ENCODE data around the gene NIPAL3. TPM values are rescaled to one million over a fixed set of nuclear protein-coding genes. Genes with fewer than 3 reads are reported as not detected.
A peak's percentile ranks its signal among the peaks of the same experiment; 100 is the strongest.

Gene NIPAL3
- total RNA-seq, 6 donors from 2014 or later = 28.2 to 71.0 (median 46.6) TPM

GRCh38 chr1:24474193-24474592, 58.6 kb downstream of the NIPAL3 start:
- no peaks in the 10 kb centered on the region for H3K27me3 ChIP-seq
- TF ChIP-seq CTCF (IDR thresholded peaks at IDR 0.05) = no peak
- TF ChIP-seq POLR2AphosphoS5 (IDR thresholded peaks at IDR 0.05) = no peak
- TF ChIP-seq EP300 (IDR thresholded peaks at IDR 0.05) = no peak
- no peak for TF ChIP-seq POLR2A (IDR thresholded peaks at IDR 0.05)
- H3K9me3 ChIP-seq = no peaks in the 10 kb centered on the region
- DNase-seq (no peak), ATAC-seq (ENCODE audit: low FRiP score in 2 of 2) (no peak)
- peaks cover 0 to 5% (median under 1%) of the 10 kb centered on the region in 4 donors for H3K36me3 ChIP-seq
- no peak overlapping the region for H3K4me3 ChIP-seq
- H3K4me1 ChIP-seq = no peaks in the 10 kb centered on the region
- no peak overlapping the region for H3K27ac ChIP-seq

GRCh38 chr1:24475700-24476099, 60.1 kb downstream of the NIPAL3 start:
- Histone ChIP-seq H3K36me3 (no peaks in the 10 kb centered on the region), H3K9me3 (no peaks in the 10 kb centered on the region), H3K27ac (no peak overlapping the region), H3K27me3 (no peaks in the 10 kb centered on the region), H3K4me3 (no peak overlapping the region), H3K4me1 (no peaks in the 10 kb centered on the region)
- TF ChIP-seq POLR2A (IDR thresholded peaks at IDR 0.05) (no peak), POLR2AphosphoS5 (IDR thresholded peaks at IDR 0.05) (no peak), EP300 (IDR thresholded peaks at IDR 0.05) (no peak), CTCF (IDR thresholded peaks at IDR 0.05) (no peak)
- DNase-seq (no peak), ATAC-seq (ENCODE audit: low FRiP score in 2 of 2) (no peak)
- WGBS, 2 donors = 90 to 93% methylated on average over 4 of the region's 4 CpGs

GRCh38 chr1:24476571-24476970, 61.0 kb downstream of the NIPAL3 start:
- no peaks in the 10 kb centered on the region for H3K9me3 ChIP-seq
- H3K4me3 ChIP-seq = no peak overlapping the region
- H3K27ac ChIP-seq = no peak overlapping the region
- no peaks in the 10 kb centered on the region for H3K27me3 ChIP-seq
- no peaks in the 10 kb centered on the region for H3K4me1 ChIP-seq
- no peaks in the 10 kb centered on the region for H3K36me3 ChIP-seq
- ATAC-seq (ENCODE audit: low FRiP score in 2 of 2) (no peak), DNase-seq (no peak)
- no peak for TF ChIP-seq EP300 (IDR thresholded peaks at IDR 0.05)
- TF ChIP-seq CTCF (IDR thresholded peaks at IDR 0.05) = no peak
- TF ChIP-seq POLR2A (IDR thresholded peaks at IDR 0.05) = no peak
- no peak for TF ChIP-seq POLR2AphosphoS5 (IDR thresholded peaks at IDR 0.05)
- 37 to 39% methylated on average over 2 of the region's 2 CpGs for WGBS, 2 donors

GRCh38 chr1:24477309-24477708, 61.7 kb downstream of the NIPAL3 start:
- no peaks in the 10 kb centered on the region for H3K9me3 ChIP-seq
- no peak overlapping the region for H3K4me3 ChIP-seq
- TF ChIP-seq POLR2AphosphoS5 (IDR thresholded peaks at IDR 0.05) = no peak
- no peak for TF ChIP-seq CTCF (IDR thresholded peaks at IDR 0.05)
- DNase-seq (no peak), ATAC-seq (ENCODE audit: low FRiP score in 2 of 2) (no peak)
- 81 to 94% methylated on average over 4 of the region's 4 CpGs for WGBS, 2 donors
- H3K27me3 ChIP-seq = no peaks in the 10 kb centered on the region
- H3K27ac ChIP-seq = no peak overlapping the region
- no peaks in the 10 kb centered on the region for H3K4me1 ChIP-seq
- H3K36me3 ChIP-seq = no peaks in the 10 kb centered on the region

- TF ChIP-seq CTCF (IDR thresholded peaks at IDR 0.05) = no peak
- TF ChIP-seq POLR2AphosphoS5 (IDR thresholded peaks at IDR 0.05) = no peak
- no peak for TF ChIP-seq EP300 (IDR thresholded peaks at IDR 0.05)
- TF ChIP-seq POLR2A (IDR thresholded peaks at IDR 0.05) = no peak
- Histone ChIP-seq H3K36me3 (no peaks in the 10 kb centered on the region), H3K4me1 (no peaks in the 10 kb centered on the region), H3K27ac (no peak overlapping the region), H3K27me3 (no peaks in the 10 kb centered on the region), H3K4me3 (no peak overlapping the region), H3K9me3 (no peaks in the 10 kb centered on the region)
- WGBS, 2 donors = 52 to 58% methylated on average over 2 of the region's 2 CpGs
- DNase-seq (peak in 1 of 2 donors; percentile 34), ATAC-seq (ENCODE audit: low FRiP score in 2 of 2) (peak; percentile 70 to 73)
Observed at GRCh38 chr1:24481101-24481500, 65.5 kb downstream of the NIPAL3 start.
